NOMO-1 treated with DMSO at 0.1 percent for 48 hours (cell line): ENCODE results near the gene PPP1R2.

Source experiments
- DNase-seq: peaks from one replicate; lab custom pipeline; 2025; ENCODE audit not compliant: unreplicated experiment; lab: John Stamatoyannopoulos, UW

PPP1R2 gene

GRCh38 chr3:195566797-195567196 lies 23.7 kb upstream of the PPP1R2 start:
- DNase-seq, result peak; percentile 44

- DNase-seq, result no peak
Measured at GRCh38 chr3:195565716-195566115, 22.6 kb upstream of the PPP1R2 start.

- DNase-seq, result no peak
Measured at GRCh38 chr3:195563317-195563716, 20.2 kb upstream of the PPP1R2 start.

GRCh38 chr3:195559723-195560409 lies 16.7 kb upstream of the PPP1R2 start:
- DNase-seq, result no peak

- DNase-seq, result peak; percentile 61
Measured at GRCh38 chr3:195558602-195559001, 15.5 kb upstream of the PPP1R2 start.

DNA sequence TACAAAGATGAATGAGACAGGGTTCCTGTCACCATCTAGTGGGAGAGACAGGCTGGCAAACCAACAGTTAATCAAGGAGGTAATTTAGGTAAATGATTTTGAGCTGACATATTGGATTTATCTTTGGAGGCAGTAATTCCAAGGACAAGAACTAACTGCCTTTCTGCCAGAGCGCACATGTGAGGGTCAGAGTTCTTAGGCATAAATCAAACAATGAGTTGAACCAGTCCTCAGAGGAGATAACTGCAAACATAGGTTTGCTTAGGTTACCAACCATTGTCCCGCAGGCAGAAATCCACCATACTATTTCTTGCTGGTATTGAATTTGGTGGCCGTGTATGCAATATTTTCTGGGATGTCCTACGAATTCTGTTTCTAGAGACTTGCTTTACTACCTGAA lies 14.2 kb upstream of the PPP1R2 start:
- DNase-seq, result no peak

GRCh38 chr3:195556390-195556789 lies 13.3 kb upstream of the PPP1R2 start:
- no peak for DNase-seq

DNA sequence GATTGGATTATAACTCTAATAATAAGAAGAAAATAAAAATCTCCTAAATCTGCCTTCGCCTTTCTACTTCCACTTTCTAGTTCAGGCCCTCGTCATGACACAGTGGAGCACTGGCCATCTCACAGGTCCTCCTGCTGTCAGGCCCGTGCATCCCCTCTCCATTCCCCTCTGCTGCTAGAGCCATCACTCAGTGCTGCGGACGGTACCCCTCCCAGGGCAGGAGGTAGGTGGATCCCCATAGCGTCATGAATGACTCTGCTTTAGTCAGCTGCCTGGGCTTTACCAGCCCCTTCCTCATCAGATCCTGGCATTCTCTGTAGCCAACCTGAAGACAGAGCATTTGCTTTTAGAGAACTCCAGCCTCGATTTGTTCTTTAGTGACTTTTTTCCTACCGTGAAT lies 12.0 kb upstream of the PPP1R2 start:
- DNase-seq, result no peak

- no peak for DNase-seq
Measured at GRCh38 chr3:195554458-195554857, 11.3 kb upstream of the PPP1R2 start.

DNA sequence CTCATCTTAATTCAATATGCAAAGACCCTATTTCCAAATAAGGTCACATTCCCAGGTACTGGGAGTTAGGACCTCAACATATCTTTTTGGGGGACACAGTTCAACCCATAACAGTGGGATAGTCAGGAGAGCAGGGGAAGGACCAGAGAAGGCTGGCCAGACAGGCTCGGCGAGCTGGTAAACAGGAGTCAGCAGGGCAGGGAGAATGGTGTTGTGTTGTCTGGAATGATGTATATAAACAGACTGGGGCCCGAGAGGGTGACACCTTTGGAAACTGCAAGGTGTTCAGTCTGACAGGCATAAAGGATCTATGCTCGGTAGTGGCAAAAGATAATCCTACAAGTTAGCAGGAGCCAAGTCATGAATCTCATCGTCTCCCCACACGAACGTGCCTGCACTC lies 10.1 kb upstream of the PPP1R2 start:
- no peak for DNase-seq

DNA sequence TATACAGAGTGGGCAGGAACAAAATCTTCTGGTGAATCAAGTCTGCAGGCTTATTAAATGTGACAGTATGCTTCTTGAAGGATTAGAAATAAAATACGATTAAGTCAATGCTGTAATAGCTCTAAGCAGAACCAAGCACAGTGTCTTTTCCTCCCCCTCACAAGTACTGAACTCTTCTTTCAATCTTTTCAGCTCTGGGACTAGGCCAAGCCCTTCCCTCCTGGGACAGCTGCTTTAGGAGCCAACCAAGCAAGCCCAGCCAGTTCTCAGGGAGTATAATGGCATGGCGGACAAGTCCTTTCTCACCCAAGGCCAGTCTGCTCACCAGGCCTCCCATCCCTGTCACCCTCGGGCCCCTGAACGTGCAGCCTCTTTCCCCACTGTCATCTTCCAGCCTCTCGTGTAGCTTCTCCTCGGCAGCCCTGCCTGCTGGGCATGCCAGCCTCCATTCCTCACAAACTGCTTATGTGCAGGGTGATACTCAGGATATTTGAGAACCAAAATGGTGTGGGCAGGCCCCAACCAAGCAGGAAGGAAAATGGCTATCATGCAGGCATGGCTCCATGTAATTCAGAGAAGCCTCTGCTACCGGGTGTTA lies 8.4 kb upstream of the PPP1R2 start:
- DNase-seq, result no peak

DNA sequence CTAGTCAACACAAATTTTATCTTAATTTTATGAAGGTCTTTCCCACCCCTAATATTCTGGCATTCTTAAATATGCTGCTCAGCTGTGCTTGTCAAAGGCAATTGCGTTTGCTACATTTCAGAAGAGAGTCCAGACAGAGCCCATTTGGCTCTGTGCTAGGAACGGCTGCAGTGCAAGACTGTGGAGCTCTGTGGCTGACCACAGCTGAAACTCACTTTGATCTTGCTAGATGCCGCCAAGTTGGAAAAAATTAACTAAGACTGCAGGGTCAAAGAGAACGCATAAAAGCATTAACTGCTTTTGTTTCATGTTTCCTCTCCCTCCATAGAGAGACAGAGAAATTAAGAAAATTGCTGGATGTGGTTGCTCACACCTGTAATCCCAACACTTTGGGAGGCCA lies 7.6 kb upstream of the PPP1R2 start:
- DNase-seq, result no peak

- DNase-seq, result no peak
Measured at GRCh38 chr3:195549931-195550519, 6.9 kb upstream of the PPP1R2 start.

- no peak for DNase-seq
Measured at GRCh38 chr3:195548987-195549386, 5.9 kb upstream of the PPP1R2 start.

GRCh38 chr3:195548501-195548900 lies 5.4 kb upstream of the PPP1R2 start:
- DNase-seq, result no peak

DNA sequence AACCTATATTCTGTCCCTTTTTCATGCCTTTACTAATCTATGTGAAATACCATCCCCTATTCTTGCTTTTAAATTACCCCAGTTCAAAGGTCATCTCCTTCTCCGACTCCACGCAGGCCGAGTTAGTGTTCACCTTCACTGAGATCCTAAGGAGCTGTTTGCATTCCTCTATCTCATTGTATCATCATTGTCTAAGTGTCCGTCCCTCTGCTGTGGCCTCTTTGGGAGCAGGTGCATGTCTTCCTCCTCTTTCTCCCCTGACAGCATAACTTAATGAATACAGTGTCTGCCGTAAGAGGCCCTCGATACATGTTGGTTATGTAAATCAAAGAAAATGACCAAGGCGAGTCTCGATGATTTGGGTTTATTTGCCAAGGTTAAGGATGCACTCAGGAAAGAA lies 4.9 kb upstream of the PPP1R2 start:
- no peak for DNase-seq

- DNase-seq, result no peak
Measured at GRCh38 chr3:195546130-195546560, 3.0 kb upstream of the PPP1R2 start.

- no peak for DNase-seq
Measured at GRCh38 chr3:195544634-195545033, 1.5 kb upstream of the PPP1R2 start.

DNA sequence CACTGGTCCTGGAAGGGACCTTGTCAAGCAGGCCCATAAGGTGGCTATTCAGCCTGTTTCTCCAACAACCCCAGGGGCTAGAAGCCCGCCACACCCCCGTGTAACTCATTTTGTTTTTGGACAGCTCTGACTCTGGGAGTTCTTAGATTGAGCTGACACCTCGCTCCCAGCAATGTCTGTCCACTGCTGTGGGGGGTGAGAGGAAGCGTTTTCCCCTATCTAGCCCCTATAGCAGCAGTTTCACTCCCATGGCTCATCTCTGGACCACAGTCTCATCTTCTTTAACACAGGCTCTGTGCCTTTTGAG lies 1.1 kb upstream of the PPP1R2 start:
- no peak for DNase-seq

DNA sequence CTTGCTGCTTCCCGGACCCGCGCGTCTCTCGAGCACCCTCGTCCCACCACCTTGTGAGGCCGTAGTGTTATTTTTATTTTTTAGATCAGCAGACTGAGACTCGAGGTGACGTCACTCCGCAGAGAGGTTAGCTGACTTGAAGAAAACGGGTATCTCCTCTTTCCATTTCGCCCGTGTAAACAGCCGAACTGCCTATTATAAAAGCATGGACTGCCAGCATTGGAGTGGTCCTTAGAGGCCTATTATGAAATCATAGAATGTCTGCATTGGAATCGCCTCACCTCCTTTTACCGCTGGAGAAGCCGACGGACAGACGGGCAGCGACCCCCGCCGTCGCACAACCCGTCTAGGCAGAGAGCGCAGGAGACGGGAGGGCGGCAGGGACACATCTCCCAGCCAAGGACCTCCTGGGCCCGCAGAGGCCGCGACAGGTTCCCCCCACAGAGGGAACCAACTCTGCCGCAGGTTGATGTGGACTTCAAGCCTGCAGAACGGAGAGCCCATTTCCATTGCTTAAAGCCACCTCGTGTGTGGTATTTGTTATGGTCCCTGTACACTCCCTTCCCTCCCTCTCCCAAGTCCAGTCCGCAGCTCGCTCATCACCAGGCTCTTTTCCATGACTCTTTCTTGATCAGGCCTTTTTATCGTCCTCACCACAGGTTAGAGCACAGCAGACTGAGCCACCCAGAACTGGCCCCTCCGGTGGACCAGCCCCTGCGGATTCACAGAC lies 540 bp upstream of the PPP1R2 start:
- no peak for DNase-seq

DNA sequence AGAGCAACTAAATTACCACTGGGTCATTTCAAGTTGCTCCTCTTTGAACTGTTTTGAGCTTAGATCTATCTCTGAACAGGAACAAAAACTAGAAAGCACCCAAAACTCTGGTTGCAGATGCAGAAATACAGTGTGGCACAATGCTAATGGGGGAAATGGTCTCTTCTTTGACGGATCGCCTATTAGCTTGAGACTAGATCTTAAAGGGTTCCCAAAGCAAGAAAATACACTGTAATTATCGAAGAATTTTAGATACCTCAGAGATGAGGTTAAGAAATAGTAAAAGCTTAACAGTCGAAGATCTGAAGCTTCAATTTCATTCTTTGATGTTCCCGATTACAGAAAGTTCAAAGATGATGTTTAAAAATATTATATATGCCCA lies 818 bp downstream of the PPP1R2 start:
- DNase-seq, result peak; percentile 71

- DNase-seq, result no peak
Measured at GRCh38 chr3:195540511-195540910, 2.6 kb downstream of the PPP1R2 start.
